Renal cortical epithelial cell (primary cell): ENCODE measurements around the gene CDK14. TPM values are rescaled to one million over a fixed set of nuclear protein-coding genes. Genes with fewer than 3 reads are reported as not detected.
"Not testable (repeated sequence)": the region's sequence is repeated elsewhere in the genome, so short reads cannot be mapped to it uniquely, and the experiment has no call there.

Source experiments
- DNase-seq: peaks from one replicate; pipeline ENCODE4 v3.0.0-alpha.2; 2011; ENCODE audit warnings: low read depth
- total RNA-seq: library from RNA; depleted of rRNA; stranded (reverse); fragments of >200 nt; gene quantifications from 2 replicates; pipeline ENCODE4 v1.2.3, GENCODE V29; 2014

CDK14 gene
- total RNA-seq, 1 donor from 2014 or later: 30.2 TPM

GRCh38 chr7:90629297-90629918 is 33.3 kb downstream of the CDK14 start:
- peak; percentile 67 for DNase-seq

- no peak for DNase-seq
Measured at GRCh38 chr7:90631502-90631901, 35.4 kb downstream of the CDK14 start.

DNA sequence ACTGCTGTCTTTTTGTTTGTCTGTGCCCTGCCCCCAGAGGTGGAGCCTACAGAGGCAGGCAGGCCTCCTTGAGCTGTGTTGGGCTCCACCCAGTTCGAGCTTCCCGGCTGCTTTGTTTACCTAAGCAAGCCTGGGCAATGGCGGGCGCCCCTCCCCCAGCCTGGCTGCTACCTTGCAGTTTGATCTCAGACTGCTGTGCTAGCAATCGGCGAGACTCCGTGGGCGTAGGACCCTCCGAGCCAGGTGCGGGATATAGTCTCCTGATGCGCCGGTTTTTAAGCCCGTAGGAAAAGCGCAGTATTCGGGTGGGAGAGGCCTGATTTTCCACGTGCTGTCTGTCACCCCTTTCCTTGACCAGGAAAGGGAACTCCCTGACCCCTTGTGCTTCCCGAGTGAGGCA is 43.6 kb downstream of the CDK14 start:
- not testable (repeated sequence) for DNase-seq

GRCh38 chr7:90642978-90643377 is 46.9 kb downstream of the CDK14 start:
- no peak for DNase-seq

DNA sequence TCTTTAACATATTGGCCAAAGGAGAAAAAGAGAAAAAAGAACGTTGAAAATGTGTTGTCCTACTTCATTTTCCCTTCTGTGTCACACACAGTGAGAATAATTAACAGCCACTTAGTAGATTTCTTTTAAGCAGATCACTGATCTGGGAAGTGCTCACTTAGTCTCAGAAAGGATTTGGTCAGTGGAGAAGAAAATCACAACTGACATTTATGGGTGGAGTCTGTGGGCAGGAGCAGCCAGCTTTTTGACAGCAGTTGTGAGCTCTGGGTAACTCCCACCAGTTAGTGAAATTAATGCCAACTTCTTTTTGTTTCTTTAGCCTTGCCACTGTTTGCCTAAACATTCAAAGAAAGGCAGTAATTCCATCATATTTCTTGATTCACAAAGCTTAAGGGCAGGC is 49.7 kb downstream of the CDK14 start:
- DNase-seq: peak; percentile 41

DNA sequence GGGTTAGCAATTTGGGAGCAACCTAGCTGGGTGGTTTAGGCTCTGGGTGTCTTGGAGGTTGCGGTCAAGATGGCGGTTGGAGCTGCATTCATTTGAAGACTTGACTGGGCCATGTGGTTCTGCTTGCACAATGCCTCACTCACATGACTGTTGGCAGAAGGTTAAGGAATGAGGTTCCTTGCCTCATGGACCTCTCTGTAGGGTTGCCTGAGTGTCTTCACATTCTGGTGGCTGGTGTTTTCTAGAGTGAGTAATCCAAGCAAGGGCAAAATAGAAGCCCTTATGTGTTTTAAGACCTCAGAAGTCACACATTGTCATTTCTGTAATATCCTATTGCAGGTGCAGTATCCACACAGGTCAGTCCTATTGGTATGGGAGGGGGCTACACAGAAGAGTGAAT is 52.0 kb downstream of the CDK14 start:
- DNase-seq: no peak

DNA sequence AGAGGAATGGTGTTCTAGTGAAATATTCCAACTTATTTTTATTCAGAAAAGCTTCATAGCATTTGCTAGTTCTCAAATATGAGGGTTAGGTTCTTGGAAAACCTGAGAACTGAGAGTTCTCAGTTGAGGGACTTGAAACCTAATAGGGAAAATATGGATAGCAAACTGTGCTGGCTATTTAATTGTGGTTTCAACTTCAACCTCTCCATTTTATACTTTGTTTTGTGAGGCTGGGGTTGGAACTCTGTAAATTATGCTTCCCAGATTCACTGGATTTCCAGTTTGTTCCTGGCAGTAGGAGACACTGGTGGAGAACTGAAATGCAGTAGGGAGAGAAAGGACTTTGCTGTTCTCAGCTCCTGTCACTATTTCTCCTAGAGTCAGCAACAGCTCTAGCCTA is 52.7 kb downstream of the CDK14 start:
- no peak for DNase-seq

- DNase-seq: no peak
Measured at GRCh38 chr7:90654718-90655427, 58.8 kb downstream of the CDK14 start.

- peak; percentile 85 for DNase-seq
Measured at GRCh38 chr7:90655566-90655965, 59.4 kb downstream of the CDK14 start.

GRCh38 chr7:90657481-90657880 is 61.4 kb downstream of the CDK14 start:
- no peak for DNase-seq

- no peak for DNase-seq
Measured at GRCh38 chr7:90660100-90660499, 64.0 kb downstream of the CDK14 start.

GRCh38 chr7:90660819-90661218 is 64.7 kb downstream of the CDK14 start:
- DNase-seq: peak; percentile 40

GRCh38 chr7:90661290-90662151 is 65.4 kb downstream of the CDK14 start:
- DNase-seq: no peak

DNA sequence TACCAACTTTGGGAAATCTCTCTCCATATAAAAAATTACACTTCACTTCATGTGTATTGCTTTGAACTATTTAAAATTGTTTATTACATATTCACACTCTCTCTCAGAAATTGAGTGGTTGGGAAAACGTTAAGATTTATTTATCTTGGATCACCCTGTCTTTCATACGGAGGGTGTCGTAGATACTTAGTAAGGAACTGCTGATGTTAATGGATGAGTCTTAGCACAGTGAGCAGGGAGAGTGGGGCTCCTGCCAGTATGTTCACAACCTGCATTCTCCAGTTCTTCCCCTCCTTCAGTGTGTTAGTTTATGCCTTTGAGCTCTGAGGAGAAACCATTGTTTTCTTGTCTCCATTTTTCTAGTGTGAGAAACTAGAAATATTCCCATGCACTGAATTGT is 67.1 kb downstream of the CDK14 start:
- DNase-seq: no peak

- no peak for DNase-seq
Measured at GRCh38 chr7:90666186-90666585, 70.1 kb downstream of the CDK14 start.

- DNase-seq: no peak
Measured at GRCh38 chr7:90668992-90669391, 72.9 kb downstream of the CDK14 start.

DNA sequence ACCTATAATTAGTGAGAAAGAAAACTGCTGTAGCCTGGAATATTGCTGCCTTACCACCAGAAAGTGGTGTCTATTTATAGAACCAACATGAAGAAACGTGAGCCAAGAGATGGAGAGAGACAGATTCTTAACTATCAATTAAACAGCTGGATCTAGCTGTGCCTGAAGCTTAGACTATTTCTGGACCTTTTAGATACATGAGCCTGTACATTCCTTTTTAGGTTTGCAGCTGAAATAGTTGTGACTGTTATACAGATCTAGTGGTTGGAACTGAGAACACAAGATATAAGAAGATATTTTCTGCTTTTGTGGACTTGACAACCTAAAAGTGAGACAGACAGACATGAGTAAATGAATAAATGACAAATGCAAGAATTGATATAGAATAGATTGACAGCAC is 73.4 kb downstream of the CDK14 start:
- no peak for DNase-seq

DNA sequence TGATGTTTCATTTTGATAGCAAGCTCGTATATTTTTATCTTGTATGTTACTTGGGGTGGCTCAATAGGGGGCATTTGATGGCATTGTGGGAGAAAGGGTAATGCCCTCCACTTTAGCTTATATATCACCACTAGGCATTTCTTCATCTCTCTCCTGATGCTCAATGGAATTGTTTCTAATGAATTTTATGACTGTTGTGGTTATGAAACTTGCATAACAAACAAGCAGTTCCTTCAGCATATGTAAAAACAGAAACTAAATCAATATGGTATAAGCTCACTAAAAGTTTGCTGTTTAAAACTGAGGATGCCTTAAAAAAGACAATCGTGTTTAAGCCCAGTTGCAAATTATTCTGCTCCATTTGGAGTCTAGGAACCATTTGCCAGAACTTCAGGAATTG is 75.5 kb downstream of the CDK14 start:
- DNase-seq: no peak

- no peak for DNase-seq
Measured at GRCh38 chr7:90672210-90672609, 76.1 kb downstream of the CDK14 start.

- DNase-seq: no peak
Measured at GRCh38 chr7:90674625-90675024, 78.5 kb downstream of the CDK14 start.

- no peak for DNase-seq
Measured at GRCh38 chr7:90675982-90676381, 79.9 kb downstream of the CDK14 start.

DNA sequence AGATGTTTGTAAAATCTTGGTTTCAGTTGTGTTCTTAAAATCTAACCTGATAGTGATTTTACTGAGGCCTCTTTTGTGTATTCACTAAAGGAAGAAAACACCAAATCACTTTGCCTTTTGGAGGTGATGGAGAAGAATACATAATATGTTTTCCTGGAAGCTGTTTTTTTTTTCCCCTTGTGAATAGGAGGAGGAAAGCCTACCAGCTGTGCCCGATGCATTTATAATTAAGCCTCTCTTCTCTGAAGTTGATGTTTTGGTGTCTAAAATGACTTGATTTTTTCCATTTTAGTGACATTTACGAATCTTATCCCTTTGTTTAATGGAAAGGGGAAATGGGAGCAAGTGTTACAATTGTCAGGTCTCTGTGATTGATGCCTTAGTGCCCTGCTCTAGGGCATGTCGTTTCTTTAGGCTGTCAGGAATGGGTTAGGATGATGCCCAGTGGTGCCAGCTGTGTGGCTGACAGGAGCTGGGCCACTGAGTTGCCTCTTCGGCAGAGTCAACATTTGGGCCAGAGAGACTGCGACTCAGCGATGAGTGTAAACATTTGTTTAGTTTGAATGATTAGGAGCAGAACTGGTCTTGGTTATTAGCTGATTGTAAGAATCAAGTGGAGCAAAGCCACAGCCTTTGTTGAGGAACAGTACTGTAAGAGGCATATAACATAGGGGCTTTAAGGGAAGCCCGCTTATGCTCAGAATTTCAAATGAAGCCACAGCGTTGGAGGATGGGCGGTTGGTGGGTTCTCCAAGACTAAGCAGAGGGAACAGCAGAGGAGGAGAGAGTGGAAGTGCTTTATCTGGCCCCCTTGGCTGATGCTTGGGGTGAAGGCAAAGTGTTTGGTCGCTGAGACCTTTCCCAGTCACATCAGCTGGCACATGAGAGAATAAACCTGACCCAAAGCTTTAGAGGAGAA is 81.6 kb downstream of the CDK14 start:
- DNase-seq: no peak
